B cell (primary cell): ENCODE data around the gene LRRC73. TPM values are rescaled to one million over a fixed set of nuclear protein-coding genes. Genes with fewer than 3 reads are reported as not detected.

Experiments
- ATAC-seq: fragments of 200-7000 bp; cut with Tn5 transposase; one replicate; pipeline ENCODE4 v1.10.0; 2021; ENCODE audit warnings: low read depth, mild to moderate bottlenecking, moderate number of reproducible peaks, moderate library complexity
- CTCF ChIA-PET: fragments of 350-600 bp; sonication (Branson Sonifier 250); formaldehyde crosslinking; loops from one replicate; lab custom pipeline; 2021; ENCODE audit warnings: antibody characterized with exemption, inconsistent platforms; lab: Charles Lee
- POLR2A ChIA-PET: fragments of 350-600 bp; sonication (Branson Sonifier 250); formaldehyde crosslinking; loops from one replicate; lab custom pipeline; 2021; ENCODE audit warnings: antibody characterized with exemption; lab: Charles Lee
- DNase-seq: peaks from one replicate; pipeline ENCODE4 v3.0.0; 2013
- H2AFZ ChIP-seq: 2 replicates; pipeline ENCODE4 v1.6.1; 2012; ENCODE audit warnings: mild to moderate bottlenecking, low read depth, low read length; ENCODE audit not compliant: insufficient read depth, poor library complexity, severe bottlenecking
- H3K27ac ChIP-seq, 2 donors: 1 replicate in 1 of 2; 2 replicates in 1 of 2; pipeline ENCODE4 v1.5.1; 2012 to 2013; ENCODE audit warnings: low read length in 2 of 2, mild to moderate bottlenecking in 2 of 2, moderate library complexity in 1 of 2
- H3K27me3 ChIP-seq, 4 experiments: fragments of 200-600 bp in 1 of 4; sonication (generic) in 1 of 4; replicated peaks in 1 of 4; 1 replicate in 2 of 4; 2 replicates in 2 of 4; pipeline versions ENCODE4 v1.6.1 to v1.7.0; 2013 to 2016; ENCODE audit warnings: low read length in 3 of 4, mild to moderate bottlenecking in 2 of 4, mixed read lengths in 1 of 4, moderate library complexity in 1 of 4; ENCODE audit not compliant: insufficient read depth in 4 of 4, control insufficient read depth in 3 of 4; ENCODE audit errors: control extremely low read depth in 1 of 4
- H3K36me3 ChIP-seq, 2 experiments: replicated peaks in 1 of 2; 1 replicate in 1 of 2; 2 replicates in 1 of 2; pipeline versions ENCODE4 v1.6.1 to v1.7.1; 2013; ENCODE audit warnings: low read length in 1 of 2; ENCODE audit not compliant: insufficient read depth in 2 of 2, control insufficient read depth in 1 of 2; ENCODE audit errors: control extremely low read depth in 1 of 2, extremely low read depth in 1 of 2
- H3K4me1 ChIP-seq, 2 donors: fragments of 200-600 bp in 1 of 2; sonication (generic) in 1 of 2; 1 replicate in 1 of 2; 2 replicates in 1 of 2; pipeline versions ENCODE4 v1.5.1 to v1.6.1; 2013 to 2017; ENCODE audit warnings: low read length in 2 of 2; ENCODE audit not compliant: control insufficient read depth in 2 of 2, insufficient read depth in 2 of 2
- H3K4me2 ChIP-seq: replicated peaks from 2 replicates; pipeline ENCODE3; 2012; ENCODE audit warnings: mild to moderate bottlenecking, low read depth, low read length; ENCODE audit not compliant: poor library complexity, severe bottlenecking
- H3K4me3 ChIP-seq, 5 experiments: fragments of 200-600 bp in 1 of 5; sonication (generic) in 1 of 5; 1 replicate in 3 of 5; 2 replicates in 2 of 5; pipeline versions ENCODE4 v1.5.1 to v1.7.0; 2011 to 2016; ENCODE audit warnings: low read length in 4 of 5, mild to moderate bottlenecking in 4 of 5, low read depth in 2 of 5, control low read depth in 1 of 5, moderate library complexity in 1 of 5; ENCODE audit not compliant: insufficient read depth in 1 of 5; ENCODE audit errors: control extremely low read depth in 1 of 5, extremely low read depth in 1 of 5
- H3K79me2 ChIP-seq: fragments of 200-600 bp; sonication (generic); one replicate; pipeline ENCODE4 v1.6.0; 2016; ENCODE audit warnings: low read length; ENCODE audit not compliant: control insufficient read depth, insufficient read depth
- H3K9ac ChIP-seq: fragments of 200-600 bp; sonication (generic); 2 replicates; pipeline ENCODE4 v1.6.1; 2017; ENCODE audit warnings: mild to moderate bottlenecking, low read length, moderate library complexity
- H3K9me3 ChIP-seq, 3 donors: one replicate each; pipeline versions ENCODE4 v1.6.1 to v1.7.1; 2013; ENCODE audit warnings: low read length in 2 of 3; ENCODE audit not compliant: control insufficient read depth in 2 of 3, insufficient read depth in 1 of 3; ENCODE audit errors: control extremely low read depth in 1 of 3
- H4K20me1 ChIP-seq: 2 replicates; pipeline ENCODE4 v1.6.0; 2012; ENCODE audit warnings: mild to moderate bottlenecking, low read length; ENCODE audit not compliant: insufficient read depth, control insufficient read depth, poor library complexity, severe bottlenecking
- H3K27ac Mint-ChIP-seq: one replicate; pipeline ENCODE4 v1.8.0; 2021; ENCODE audit warnings: mixed read lengths
- H3K27me3 Mint-ChIP-seq: one replicate; pipeline ENCODE4 v1.8.0; 2021; ENCODE audit warnings: mixed read lengths
- H3K4me1 Mint-ChIP-seq: one replicate; pipeline ENCODE4 v1.8.0; 2021; ENCODE audit warnings: mixed read lengths
- H3K4me3 Mint-ChIP-seq: one replicate; pipeline ENCODE4 v1.8.0; 2021; ENCODE audit warnings: mixed read lengths
- H3K9me3 Mint-ChIP-seq: one replicate; pipeline ENCODE4 v1.8.0; 2022; ENCODE audit warnings: mixed read lengths; ENCODE audit not compliant: insufficient read depth
- CTCF ChIP-seq: fragments of 200-600 bp; IDR thresholded peaks from one replicate; pipeline ENCODE4 v1.8.0; 2022; ENCODE audit warnings: antibody characterized with exemption, mild to moderate bottlenecking
- EZH2 ChIP-seq: IDR thresholded peaks from 2 replicates; pipeline ENCODE4 v1.6.1; 2012; ENCODE audit warnings: borderline replicate concordance, low read depth, mild to moderate bottlenecking, moderate library complexity, low read length; ENCODE audit not compliant: insufficient read depth, poor library complexity, severe bottlenecking
- WGBS: methylation state at CpG from one replicate; pipeline ENCODE4 v1.1.5; 2013; ENCODE audit warnings: missing lambda C conversion rate; ENCODE audit not compliant: insufficient coverage; 5-methylcytosine and 5-hydroxymethylcytosine counted together
- intact Hi-C: fragments of 100-400 bp; cut with micrococcal nuclease; formaldehyde crosslinking; loops from one replicate; pipeline ENCODE4 v1.10.0; 2022
- polyA plus RNA-seq: library from polyadenylated mRNA; depleted of rRNA; stranded (reverse); fragments of >200 nt; gene quantifications from 2 replicates; pipeline ENCODE4 v1.2.3, GENCODE V29; 2012
- total RNA-seq, 2 donors: library from RNA; stranded (reverse); fragments of 120-200 nt in 1 of 2; gene quantifications; 1 replicate in 1 of 2; 2 replicates in 1 of 2; pipeline versions ENCODE4 v1.2.3 to v1.2.4, GENCODE V29; 2013 to 2022

The LRRC73 gene
- total and polyA plus RNA-seq, 2 donors (not counting 1 experiment from before 2014, with no cell fraction given) = 0.06 to 0.99 TPM

GRCh38 chr6:43472515-43472914 lies 37.6 kb downstream of the LRRC73 start:
- Mint-ChIP-seq H3K9me3 (no peaks in the 10 kb centered on the region), H3K27me3 (peaks cover 21% of the 10 kb centered on the region), H3K4me1 (peaks cover 10% of the 10 kb centered on the region), H3K4me3 (no peak overlapping the region), H3K27ac (no peak overlapping the region)
- H2AFZ ChIP-seq = no peak overlapping the region
- H3K4me1 ChIP-seq = peaks cover 6 to 7% of the 10 kb centered on the region in 2 donors
- no peak overlapping the region for H3K27ac ChIP-seq
- ATAC-seq = no peak
- H3K4me2 ChIP-seq = no peak overlapping the region
- H3K79me2 ChIP-seq = peaks cover 20% of the 10 kb centered on the region
- WGBS = no CpG with 5 or more reads among the region's 4 CpGs
- peaks cover 0 to 17% (median 2%) of the 10 kb centered on the region in 4 experiments for H3K27me3 ChIP-seq
- no peak overlapping the region for H3K4me3 ChIP-seq
- no peak overlapping the region for H3K9ac ChIP-seq
- intact Hi-C loops = no loop called here
- H4K20me1 ChIP-seq = no peaks in the 10 kb centered on the region
- CTCF ChIA-PET = interaction anchor here (1.1 kb wide), 1 partner anchor 34 kb away, joined by 3 read pairs; no protein-coding TSS in a partner anchor
- TF ChIP-seq CTCF = no peak
- no peak for TF ChIP-seq EZH2
- no peak for DNase-seq
- no peaks in the 10 kb centered on the region for H3K9me3 ChIP-seq
- POLR2A ChIA-PET = no interaction called here
- no peaks in the 10 kb centered on the region for H3K36me3 ChIP-seq

GRCh38 chr6:43471399-43471798 lies 38.7 kb downstream of the LRRC73 start:
- Mint-ChIP-seq H3K4me1 (no peaks in the 10 kb centered on the region), H3K4me3 (no peak overlapping the region), H3K27me3 (peaks cover 29% of the 10 kb centered on the region), H3K9me3 (no peaks in the 10 kb centered on the region), H3K27ac (no peak overlapping the region)
- no peak overlapping the region for H2AFZ ChIP-seq
- ChIA-PET CTCF (interaction anchor here (0.7 to 1.1 kb wide), 3 partner anchors 35 to 852 kb away, joined by 3 to 4 read pairs (median 3); partner anchors contain the start of gene DNPH1), POLR2A (no interaction called here)
- 63% methylated on average over 1 of the region's 1 CpG for WGBS
- no peak for ATAC-seq
- H3K4me1 ChIP-seq = no peaks in the 10 kb centered on the region
- no peak overlapping the region for H3K9ac ChIP-seq
- no peaks in the 10 kb centered on the region for H3K9me3 ChIP-seq
- H3K36me3 ChIP-seq = no peaks in the 10 kb centered on the region
- intact Hi-C loops = no loop called here
- no peak for TF ChIP-seq CTCF
- TF ChIP-seq EZH2 = no peak
- H3K27me3 ChIP-seq = peaks cover 0 to 26% (median 2%) of the 10 kb centered on the region in 4 experiments
- no peak overlapping the region for H3K4me2 ChIP-seq
- no peak for DNase-seq
- no peak overlapping the region for H3K4me3 ChIP-seq
- no peak overlapping the region for H3K27ac ChIP-seq
- H3K79me2 ChIP-seq = peaks cover 9% of the 10 kb centered on the region
- no peaks in the 10 kb centered on the region for H4K20me1 ChIP-seq
